ENCODE measurements around the gene TMEM219.

GRCh38 chr16:29947897-29948296, 14.0 kb upstream of the TMEM219 start:
- TF ChIP-seq NR2C2 (CRISPR knock-in tag; IDR thresholded peaks at IDR 0.05), result no peak
- TF ChIP-seq TEAD1 (CRISPR knock-in tag; IDR thresholded peaks at IDR 0.05), result no peak
- TF ChIP-seq CTCF (IDR thresholded peaks at IDR 0.05), result no peak
- TF ChIP-seq RELA (CRISPR knock-in tag; IDR thresholded peaks at IDR 0.05; ENCODE audit: borderline replicate concordance), result no peak
- TF ChIP-seq ZNF512 (CRISPR knock-in tag; IDR thresholded peaks at IDR 0.05; ENCODE audit: borderline replicate concordance), result no peak
- no peak for TF ChIP-seq ZNF423 (CRISPR knock-in tag; IDR thresholded peaks at IDR 0.05)
- no peak for TF ChIP-seq KAT7 (CRISPR knock-in tag; IDR thresholded peaks at IDR 0.05; ENCODE audit: borderline replicate concordance)
- no peak for TF ChIP-seq MLX (CRISPR knock-in tag; IDR thresholded peaks at IDR 0.05)
- TF ChIP-seq SP1 (CRISPR knock-in tag; conservative IDR thresholded peaks at IDR 0.05), result no peak
- no peak for TF ChIP-seq ZNF138 (CRISPR knock-in tag; conservative IDR thresholded peaks at IDR 0.05)
- TF ChIP-seq TEAD4 (CRISPR knock-in tag; IDR thresholded peaks at IDR 0.05), result no peak
